Measurements from ENCODE around the gene PTGER2. TPM values are rescaled to one million over a fixed set of nuclear protein-coding genes. Genes with fewer than 3 reads are reported as not detected.

PTGER2 gene
- total RNA-seq, 1 donor from 2014 or later = 3.9 TPM

- no peak for DNase-seq (ENCODE audit: low spot score)
Measured at GRCh38 chr14:52305014-52305413, 9.1 kb upstream of the PTGER2 start.

DNA sequence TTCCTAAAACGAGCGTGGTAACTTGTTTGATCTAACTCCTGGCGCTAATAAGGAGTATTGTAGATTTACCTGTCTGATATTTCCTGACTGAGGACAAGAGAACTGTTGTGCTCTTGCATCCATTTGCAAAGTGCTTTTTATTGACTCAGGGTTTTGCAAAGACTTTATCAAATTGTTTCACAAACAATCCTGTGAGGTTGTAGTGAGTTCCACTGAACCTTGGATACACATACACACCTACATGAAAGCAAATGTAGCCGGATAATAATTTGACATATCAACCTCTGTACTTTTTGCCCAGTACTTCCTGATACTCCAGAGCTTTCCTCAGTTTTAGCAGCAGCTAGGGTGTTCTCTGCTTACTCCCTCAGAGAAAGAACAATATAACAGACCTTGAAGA, 6.7 kb upstream of the PTGER2 start:
- no peak for DNase-seq (ENCODE audit: low spot score)

DNA sequence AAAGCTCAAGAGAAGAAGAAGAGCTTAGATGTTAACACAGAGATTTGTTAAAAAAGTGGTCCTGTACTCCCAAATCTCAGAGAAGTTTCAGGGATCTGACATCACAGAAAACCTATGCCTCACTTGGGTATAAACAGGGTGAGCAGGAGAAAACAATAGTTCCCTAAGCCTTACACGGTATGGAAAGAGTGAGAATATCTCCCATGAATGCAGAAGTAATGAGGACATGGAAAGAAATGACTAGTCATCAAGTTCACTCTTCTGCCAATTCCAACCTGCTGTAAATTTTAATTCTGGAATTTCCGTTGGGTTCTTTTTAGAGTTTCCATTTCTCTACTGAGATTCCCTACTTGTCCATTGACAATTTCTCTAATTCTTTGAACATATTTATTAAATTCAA, 6.2 kb upstream of the PTGER2 start:
- DNase-seq (ENCODE audit: low spot score) = no peak

- no peak for DNase-seq (ENCODE audit: low spot score)
Measured at GRCh38 chr14:52310541-52310940, 3.6 kb upstream of the PTGER2 start.

DNA sequence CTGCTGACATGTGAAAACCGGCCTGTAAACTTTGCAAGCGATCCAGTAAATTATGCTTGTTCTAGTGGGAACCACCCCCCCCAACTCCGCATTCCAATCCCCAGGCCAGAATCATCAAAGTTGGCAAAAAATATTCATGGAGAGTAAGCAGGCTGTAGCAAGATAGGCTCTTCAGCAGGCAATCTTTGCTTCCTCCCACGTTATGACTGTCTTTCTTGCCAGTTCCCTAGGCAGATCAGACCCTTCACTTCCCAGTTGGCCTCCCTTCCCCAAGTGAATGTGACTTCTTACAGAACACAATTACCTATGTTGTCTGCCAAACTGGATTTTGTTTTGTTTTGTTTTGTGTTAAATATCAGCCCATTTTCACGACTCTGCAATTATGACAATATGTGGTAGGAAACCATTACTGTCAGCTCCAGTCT, 1.2 kb upstream of the PTGER2 start:
- no peak for DNase-seq (ENCODE audit: low spot score)

- DNase-seq (ENCODE audit: low spot score) = no peak
Measured at GRCh38 chr14:52313462-52313861, 650 bp upstream of the PTGER2 start.

DNA sequence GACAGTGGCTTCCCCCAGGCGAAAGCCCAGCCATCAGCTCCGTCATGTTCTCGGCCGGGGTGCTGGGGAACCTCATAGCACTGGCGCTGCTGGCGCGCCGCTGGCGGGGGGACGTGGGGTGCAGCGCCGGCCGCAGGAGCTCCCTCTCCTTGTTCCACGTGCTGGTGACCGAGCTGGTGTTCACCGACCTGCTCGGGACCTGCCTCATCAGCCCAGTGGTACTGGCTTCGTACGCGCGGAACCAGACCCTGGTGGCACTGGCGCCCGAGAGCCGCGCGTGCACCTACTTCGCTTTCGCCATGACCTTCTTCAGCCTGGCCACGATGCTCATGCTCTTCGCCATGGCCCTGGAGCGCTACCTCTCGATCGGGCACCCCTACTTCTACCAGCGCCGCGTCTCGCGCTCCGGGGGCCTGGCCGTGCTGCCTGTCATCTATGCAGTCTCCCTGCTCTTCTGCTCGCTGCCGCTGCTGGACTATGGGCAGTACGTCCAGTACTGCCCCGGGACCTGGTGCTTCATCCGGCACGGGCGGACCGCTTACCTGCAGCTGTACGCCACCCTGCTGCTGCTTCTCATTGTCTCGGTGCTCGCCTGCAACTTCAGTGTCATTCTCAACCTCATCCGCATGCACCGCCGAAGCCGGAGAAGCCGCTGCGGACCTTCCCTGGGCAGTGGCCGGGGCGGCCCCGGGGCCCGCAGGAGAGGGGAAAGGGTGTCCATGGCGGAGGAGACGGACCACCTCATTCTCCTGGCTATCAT, 663 bp downstream of the PTGER2 start:
- DNase-seq (ENCODE audit: low spot score) = no peak

DNA sequence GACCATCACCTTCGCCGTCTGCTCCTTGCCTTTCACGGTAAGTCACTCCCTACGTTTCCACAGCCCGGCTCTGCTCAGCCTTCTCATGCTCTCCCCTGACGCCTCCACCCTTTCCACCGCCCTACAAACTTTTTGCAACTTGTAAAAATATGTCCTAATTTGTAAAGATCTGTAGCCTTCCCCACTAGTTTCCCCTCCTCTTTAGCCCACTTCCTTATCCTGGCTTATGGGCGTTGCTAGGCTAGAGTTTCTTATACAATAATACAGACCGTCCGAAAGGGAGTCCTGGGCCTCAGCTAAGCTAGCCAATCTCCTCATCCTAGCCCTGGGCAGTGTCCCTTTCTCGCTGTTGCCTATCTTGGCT, 1.2 kb downstream of the PTGER2 start:
- no peak for DNase-seq (ENCODE audit: low spot score)

- DNase-seq (ENCODE audit: low spot score) = no peak
Measured at GRCh38 chr14:52318062-52318461, 4.0 kb downstream of the PTGER2 start.

GRCh38 chr14:52318826-52319645, 4.9 kb downstream of the PTGER2 start:
- no peak for DNase-seq (ENCODE audit: low spot score)

DNA sequence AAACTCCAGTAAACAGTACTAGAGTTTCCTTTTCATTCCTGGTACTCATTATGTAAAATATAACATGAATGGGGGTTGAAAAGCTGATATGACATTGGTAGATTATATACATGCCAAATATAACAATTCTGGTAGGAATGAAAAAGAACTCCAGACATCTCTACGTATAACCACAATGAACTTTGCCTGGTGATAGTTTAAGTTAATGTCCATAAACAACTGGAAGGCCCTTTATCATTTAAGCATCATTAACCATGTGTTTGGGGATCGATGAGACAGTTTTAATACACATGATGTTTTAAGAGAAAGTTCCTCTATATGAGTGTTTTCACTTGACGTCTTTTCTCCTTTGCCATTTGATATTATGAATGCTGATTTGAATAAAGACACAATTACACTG, 5.8 kb downstream of the PTGER2 start:
- DNase-seq (ENCODE audit: low spot score) = no peak

GRCh38 chr14:52325126-52325525, 11.0 kb downstream of the PTGER2 start:
- no peak for DNase-seq (ENCODE audit: low spot score)

DNA sequence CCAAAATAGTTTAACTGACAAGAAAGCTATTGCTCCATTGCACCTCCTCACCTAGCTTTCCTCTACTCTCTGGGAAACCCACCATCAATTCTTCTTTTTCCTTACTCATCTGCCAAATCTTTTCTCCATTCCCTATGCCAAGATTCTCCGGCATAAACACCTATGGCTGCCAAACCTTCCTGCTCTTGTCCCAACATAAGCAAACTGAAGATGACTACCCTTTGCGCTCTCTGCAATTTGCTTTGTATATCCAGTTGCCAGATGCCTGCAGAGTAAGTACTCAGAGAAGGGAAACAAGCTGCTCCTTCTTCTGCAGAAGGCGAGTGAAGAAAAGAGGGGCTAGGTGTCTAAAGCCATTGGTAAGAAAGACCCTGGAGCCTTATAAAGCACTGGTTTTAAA, 11.5 kb downstream of the PTGER2 start:
- DNase-seq (ENCODE audit: low spot score) = no peak

- no peak for DNase-seq (ENCODE audit: low spot score)
Measured at GRCh38 chr14:52327374-52328226, 13.5 kb downstream of the PTGER2 start.

DNA sequence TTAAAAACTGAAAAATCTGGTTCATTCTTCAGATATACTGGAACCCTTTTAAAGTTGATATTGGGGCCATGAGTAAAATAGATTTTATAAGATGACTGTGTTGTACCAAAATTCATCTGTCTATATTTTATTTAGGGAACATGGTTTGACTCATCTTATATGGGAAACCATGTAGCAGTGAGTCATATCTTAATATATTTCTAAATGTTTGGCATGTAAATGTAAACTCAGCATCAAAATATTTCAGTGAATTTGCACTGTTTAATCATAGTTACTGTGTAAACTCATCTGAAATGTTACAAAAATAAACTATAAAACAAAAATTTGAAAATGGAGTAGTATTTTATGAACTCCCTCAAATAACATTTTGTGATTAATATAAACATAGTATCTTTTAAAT, 14.2 kb downstream of the PTGER2 start:
- no peak for DNase-seq (ENCODE audit: low spot score)

GRCh38 chr14:52329678-52330369, 15.7 kb downstream of the PTGER2 start:
- DNase-seq (ENCODE audit: low spot score) = no peak

DNA sequence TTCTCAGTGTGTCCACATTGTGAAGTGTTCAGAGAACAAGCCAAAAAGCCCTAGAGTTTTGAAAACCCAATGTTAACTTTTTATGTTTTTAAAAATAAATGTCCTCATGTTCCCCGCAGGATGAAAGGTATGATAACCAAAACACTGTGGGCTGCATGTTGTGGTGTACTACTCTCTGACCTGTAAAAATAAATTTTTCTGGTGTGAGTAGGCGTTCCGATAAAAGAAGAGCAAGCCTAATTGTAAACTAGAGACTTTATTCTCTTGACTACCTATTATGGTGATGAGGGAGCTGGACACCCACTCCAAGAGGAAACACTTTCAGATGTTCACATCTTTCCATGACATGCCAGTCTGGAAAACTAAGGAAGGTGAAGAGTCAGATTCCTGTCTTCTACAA, 18.2 kb downstream of the PTGER2 start:
- DNase-seq (ENCODE audit: low spot score) = no peak

GRCh38 chr14:52333108-52333507, 19.0 kb downstream of the PTGER2 start:
- no peak for DNase-seq (ENCODE audit: low spot score)

GRCh38 chr14:52333823-52334657, 19.9 kb downstream of the PTGER2 start:
- DNase-seq (ENCODE audit: low spot score) = no peak

DNA sequence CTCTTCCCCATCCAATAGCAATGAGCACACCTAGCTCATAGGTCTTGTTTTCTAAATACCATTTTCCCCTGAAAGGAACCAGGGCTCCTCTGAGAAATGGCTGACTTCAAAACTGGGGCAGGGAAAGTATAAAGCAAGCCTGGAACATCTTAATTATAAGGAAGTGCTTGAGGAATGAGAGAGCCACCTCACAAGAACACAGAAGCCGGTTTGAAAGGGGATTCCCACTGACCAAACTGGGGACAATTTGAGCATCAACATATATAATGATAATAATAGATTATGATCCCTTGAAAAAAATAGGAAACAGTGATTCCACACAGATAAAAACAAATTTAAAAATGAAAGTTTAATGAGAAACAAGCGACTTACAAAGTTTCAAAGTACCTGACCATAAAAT, 22.1 kb downstream of the PTGER2 start:
- no peak for DNase-seq (ENCODE audit: low spot score)
